Adrenal gland (tissue), 5 donors: ENCODE data around the gene GALNT7.

ENCODE experiments used
- CTCF ChIP-seq, 6 experiments: fragments of 450-650 bp in 4 of 6; fragments of 200-600 bp in 2 of 6; sonication (generic) in 1 of 6; IDR thresholded peaks; 1 replicate in 5 of 6; 2 replicates in 1 of 6; pipeline versions ENCODE4 v1.5.1 to v1.8.0; 2016 to 2021; ENCODE audit warnings: antibody characterized with exemption in 6 of 6, mild to moderate bottlenecking in 2 of 6, moderate library complexity in 1 of 6
- POLR2A ChIP-seq, 2 donors: fragments of 450-650 bp; IDR thresholded peaks; one replicate each; pipeline ENCODE4 v1.6.1; 2017; ENCODE audit warnings: antibody characterized with exemption in 2 of 2, mild to moderate bottlenecking in 2 of 2, moderate library complexity in 1 of 2
- donor health status: DM: no; HTN: no; CAD: no.

- TF ChIP-seq CTCF (IDR thresholded peaks at IDR 0.05), result no peak
- TF ChIP-seq POLR2A (IDR thresholded peaks at IDR 0.05), result no peak
These were observed 100.7 kb downstream of the GALNT7 start for GRCh38 chr4:173269280-173269679.
